NCI-H345 treated with DMSO at 0.1 percent for 48 hours (cell line): Measurements from ENCODE around the gene PDE9A.

ENCODE experiments used
- DNase-seq: peaks from one replicate; lab custom pipeline; 2025; ENCODE audit not compliant: unreplicated experiment; lab: John Stamatoyannopoulos, UW

The PDE9A gene

DNA sequence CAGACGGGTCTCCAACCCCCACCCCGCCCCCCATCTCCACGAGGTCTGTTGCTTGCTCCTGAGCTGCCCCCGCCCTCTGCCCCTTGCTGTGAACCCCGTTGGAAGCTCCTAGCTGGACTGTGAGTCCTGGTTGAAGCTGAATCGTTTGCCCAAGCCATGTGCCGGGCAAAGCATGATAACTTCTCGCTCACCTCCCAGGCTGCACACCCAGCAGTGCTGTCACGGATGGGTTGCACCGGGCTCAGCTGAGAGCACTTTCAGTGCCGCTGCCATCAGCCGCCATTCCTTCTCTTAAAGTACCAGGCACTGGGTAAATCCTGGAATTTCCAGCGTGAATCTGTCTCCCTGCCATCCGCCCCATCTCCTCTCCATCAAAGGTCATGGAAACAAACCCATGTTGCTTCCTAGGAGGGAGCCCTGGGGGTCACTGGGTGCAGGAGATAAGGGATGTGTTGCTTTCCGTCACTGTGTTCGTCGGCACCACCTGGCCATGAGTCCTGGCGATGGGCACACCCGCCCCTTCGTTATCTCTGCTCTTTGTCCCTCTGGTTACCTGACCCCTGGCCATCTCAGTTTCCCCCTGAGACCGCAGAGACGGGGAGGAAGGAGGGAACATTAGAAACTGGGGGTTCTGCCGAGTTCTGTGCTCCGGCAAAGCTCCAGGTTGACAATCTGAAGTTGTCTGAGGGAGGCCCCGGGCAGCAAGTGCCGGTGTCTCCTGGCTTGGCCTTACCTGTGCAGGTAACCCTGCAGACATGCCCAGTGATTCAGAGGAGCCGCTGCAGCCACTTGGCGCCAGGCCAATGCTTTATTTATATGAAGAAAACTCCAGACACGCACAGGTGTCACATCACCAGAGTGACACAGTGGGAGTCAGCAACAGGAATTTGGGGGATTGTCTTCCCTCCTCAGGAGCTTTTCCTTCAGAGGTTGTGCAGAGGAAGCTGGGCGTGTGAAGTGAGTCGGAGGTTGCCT is 2.7 kb downstream of the PDE9A start:
- DNase-seq, result peak; percentile 37

DNA sequence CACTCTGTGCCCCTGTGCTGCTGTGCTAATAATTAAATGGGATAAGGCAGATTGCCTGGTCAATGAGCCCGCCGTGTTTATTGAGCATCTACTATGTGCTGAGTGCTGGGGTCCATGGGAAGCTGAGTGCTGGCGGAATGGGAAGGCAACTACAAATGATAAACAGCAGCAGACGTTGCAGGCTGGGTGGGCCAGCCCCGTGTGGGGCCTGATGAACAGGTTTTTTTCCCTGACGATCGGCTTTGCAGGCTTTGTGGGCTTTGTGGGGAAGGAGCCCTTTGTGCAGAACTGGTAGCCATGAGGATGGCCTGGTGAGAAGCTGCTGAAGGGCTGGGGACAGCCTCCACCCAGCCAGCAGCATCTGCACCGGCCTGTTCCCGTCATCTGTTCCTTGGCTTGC is 3.5 kb downstream of the PDE9A start:
- DNase-seq, result no peak

DNA sequence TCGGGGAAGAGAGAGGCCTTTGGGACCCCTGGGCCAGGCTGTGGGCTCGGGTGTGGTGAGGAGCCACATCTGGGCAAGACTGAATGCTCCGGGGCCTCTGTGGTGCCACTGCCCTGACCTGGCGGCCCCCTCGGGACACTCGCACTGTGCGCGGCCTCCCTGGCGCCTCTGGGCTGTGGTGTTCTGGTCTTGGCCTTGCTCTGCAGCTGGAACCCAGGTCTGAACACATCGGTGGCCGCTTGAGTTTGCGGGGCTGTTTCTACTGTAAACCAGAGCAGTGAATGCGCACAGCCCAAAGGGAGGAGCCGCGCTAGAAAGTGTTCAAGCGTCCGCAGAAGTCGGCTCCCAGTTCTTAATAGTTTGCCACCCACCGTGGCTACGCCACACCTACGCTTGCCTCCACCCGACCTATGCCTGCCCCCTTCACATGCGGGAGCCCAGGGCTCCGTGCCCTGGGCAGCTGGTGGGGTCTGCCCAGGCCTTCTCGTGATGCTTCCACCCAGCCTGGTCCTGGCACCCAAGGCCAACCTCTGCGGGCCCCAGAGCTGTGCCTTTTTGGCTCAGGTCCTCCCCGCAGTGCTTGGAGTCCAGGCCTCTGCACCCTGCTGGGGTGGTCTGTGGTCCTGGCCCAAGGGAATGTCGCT is 4.4 kb downstream of the PDE9A start:
- no peak for DNase-seq

DNA sequence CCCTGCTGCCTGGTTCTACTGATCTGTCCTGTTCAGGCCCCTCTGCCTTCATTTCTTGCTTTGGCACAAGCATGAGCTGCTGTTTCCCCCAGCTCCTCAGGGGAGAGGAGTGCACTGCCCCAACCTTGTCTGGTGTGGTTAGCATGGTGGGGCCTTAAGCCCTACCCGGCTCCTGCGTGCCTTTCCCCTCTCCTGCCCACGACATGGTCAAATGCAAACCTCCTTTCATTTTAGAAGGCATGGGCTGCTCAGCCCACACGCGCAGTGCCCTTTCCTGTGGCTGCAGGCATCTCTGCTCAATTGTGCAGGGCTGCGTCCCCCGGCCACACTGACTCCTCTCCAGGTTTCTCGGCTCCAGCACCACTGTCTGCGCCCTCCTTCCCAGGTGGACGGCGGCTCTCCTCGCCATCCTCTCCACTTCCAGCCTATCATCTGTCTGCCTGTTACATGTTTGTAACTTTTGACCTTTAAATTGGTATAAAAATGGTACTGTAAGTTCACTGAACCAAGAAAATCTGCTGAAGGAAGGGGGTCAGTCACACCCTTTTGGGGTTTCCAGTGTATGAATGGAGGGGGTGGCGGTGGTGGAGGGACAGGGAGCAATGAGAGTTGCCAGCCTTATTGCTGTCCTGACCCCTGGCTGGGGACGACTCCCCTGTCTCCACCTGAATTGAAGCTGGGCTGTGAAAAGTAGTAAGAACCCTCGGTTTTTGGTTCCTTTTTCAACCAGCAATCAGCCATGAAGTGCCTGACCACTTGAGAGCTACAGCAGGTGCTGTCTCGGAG is 5.1 kb downstream of the PDE9A start:
- no peak for DNase-seq

DNA sequence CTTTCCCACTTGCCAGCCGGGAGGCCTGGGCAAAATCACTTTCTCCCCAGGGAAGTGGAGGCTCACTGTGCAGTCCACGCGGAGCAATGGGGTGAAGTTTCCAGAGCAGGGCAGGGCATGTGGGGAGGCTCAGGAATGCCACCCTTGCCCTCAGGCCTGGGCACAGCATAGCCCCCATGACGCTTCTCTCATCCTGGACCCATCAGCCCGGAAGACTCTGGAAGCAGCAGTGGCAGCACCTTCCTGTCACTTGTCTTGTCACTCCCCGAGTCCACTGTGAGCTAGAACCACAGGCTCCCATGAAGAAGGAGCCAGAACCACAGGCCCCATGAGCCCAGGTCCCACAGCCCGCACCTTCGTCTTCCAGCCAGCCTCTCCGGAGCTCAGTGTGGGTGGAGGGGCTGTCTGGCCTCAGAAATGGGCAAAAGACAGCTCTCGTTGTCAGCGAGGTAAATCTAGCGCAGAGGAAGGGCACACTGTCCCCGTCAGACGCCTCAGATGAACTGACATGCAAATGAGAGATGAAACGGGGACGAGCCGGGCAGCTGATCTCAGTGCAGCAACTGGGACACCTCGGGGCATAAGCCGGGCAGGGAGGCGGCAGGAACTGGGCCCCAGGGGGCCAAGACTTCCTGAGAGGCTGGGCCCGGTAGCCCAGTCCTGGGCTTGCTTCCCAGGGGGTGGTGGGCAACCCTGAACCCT is 6.1 kb downstream of the PDE9A start:
- no peak for DNase-seq

DNA sequence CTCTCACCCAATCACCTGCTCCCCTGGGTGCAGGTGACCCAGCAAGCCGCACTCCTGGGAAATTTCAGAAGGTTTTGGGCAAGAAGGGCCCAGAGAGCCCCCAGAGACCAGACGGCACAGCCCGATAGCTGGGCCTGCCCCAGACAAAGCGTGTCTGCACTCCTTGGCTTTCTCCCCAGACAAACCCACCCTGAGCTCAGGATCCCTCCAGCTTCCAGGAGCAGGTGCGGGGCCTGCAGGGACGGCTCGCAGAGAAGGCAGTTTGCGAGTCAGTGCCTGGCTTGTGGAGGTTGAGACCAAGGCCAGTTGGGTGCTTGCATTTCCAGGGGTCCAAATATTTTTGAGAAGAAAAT is 6.7 kb downstream of the PDE9A start:
- no peak for DNase-seq

DNA sequence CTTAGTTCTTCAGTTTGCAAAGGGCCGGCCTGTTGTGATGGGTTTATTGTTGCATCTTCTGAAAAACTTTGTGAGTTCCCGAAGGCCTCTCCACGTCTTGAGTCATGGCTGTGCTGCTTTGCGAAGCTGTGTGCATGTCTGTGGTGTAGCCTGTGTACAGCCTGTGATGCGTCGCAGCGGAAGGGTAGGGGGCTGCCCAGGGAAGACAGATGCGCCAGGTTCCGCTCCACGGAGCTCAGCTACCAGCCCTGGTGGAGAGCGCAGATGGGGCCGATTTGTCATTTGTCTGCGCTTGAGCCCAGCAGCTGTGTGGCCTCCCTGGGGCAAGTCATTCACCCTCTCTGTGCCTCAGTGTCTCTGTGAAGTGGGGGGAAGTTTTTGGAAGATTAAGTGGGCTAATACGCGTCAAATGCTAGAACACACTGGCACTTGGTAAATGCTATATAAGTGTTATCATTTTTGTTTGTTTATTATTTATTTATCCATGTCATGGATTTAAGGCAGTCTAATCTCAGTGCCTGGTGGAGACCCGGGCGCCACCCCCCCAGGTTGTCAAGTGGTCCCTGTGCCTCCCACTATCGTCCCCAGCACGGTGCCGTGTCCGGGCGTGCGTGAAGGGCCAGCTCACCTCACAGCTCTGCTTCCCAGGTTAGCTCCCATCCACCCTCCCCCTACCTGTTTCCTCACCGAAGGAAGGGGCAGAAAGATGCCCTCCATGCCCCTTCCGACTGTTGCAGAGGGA is 8.4 kb downstream of the PDE9A start:
- no peak for DNase-seq

DNA sequence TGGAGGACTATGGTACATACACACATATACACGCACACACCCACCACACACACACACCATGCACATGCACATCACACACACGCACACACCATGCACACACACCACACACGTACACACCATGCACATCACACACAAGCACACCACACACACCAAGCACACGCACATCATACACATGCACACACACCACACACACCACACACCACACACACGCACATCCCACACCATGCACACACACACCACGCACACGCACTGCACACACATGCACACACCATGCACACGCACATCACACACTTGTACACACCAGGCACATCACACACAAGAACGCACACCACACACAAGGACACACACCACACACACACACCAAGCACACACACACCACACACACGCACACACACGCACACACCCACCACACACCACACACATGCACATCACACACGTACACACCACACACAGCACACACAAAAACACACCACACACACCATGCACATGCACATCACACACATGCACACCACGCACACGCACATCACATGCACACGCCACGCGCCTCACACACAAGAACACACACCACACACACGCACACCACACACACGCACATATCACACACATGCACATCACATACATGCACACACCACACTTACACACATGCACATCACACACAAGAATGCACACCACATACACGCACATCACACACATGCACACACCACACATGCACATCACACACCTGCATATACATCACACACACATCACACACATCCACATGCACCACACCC is 9.2 kb downstream of the PDE9A start:
- DNase-seq, result no peak

DNA sequence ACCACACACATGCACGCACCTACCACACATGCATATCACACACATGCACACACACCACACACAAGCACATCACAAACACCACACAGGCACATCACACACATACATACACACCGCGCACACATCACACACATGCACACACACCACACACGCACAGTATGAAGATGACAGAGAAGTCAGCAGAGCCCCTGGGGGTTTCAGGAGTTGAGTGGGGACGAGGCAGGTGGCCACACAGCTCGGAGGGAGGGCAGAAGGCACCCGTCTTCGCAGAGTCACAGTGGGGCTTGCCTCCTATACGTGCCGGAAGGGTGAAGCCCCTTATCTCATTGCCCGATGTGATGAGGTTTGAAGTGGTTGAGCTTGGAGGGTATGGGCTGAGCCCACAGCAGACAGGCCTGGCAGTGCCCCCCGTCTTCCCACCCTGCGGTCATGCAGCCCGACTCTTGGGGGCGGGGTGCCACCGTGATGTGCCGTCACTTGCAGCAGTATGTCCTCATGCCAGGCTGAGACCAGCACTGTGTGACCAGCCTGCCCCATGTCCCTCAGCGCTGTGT is 9.9 kb downstream of the PDE9A start:
- no peak for DNase-seq

DNA sequence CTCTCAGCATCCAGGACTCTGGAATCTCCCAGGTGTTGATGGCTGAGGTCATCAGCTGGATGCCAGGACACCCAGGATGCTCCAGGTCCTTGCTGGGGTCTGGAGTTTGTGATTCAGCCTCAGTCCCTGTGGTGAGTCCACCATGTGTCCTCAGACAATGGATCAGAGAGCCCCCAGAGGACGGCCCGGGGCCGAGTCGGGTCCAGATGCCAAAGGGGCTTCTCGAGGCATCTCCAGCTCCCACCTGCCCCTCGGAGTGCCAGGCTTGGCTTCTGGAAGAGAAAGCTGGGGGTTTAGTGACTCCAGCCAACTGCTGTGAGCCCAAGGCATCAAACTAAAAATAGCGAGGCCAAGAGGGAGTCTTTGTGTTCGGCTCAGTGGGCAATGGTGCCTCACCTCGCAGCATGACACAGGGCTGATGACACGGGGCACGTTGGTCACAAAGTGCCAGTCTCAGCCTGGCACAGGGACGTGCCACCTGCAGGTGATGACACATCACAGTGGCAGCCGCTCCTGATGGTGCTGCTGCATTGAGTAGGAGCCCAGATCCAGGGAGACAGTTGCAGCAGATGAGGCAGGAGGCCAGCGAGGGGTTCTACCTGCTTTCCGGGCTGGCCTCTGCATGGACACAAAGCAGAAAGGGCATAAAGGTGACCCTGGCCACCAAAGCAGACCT is 10.6 kb downstream of the PDE9A start:
- no peak for DNase-seq

DNA sequence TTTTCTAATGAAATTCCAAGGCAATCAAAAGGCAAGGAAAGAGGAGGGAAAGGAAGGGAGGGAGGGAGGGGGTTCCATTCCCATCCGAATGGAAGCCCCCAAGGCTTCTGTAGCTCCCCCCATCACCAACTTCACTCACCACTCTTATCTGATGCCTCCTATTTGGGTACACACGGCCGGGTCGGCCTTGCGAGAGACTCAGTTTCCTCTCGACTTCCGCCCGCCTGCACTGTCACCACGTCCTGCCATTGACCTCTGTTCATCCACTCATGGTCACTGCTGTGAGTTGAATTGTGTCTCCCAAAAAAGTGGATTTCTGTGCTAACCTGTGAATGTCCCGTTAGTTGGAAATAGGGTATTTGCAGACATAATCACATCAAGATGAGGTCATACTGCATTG is 11.2 kb downstream of the PDE9A start:
- no peak for DNase-seq

DNA sequence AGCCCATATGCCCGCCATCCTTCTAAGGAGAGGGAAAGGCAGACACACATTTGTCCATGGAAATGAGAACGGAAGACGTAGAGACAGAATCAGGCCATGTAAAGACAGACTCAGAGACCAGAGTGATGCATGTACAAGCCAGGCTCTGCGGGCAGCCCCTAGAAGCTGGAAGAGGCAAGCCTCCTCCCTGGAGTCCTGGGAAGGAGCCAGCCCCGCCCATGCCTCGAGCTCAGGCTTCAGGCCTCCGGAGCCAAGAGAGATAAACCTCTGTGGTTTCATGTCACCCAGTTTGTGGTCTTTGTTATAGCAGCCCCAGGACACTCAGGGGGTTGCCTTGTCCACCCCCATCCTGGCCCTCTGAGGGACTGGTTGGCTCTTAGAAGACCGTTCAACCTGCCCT is 11.6 kb downstream of the PDE9A start:
- DNase-seq, result no peak

DNA sequence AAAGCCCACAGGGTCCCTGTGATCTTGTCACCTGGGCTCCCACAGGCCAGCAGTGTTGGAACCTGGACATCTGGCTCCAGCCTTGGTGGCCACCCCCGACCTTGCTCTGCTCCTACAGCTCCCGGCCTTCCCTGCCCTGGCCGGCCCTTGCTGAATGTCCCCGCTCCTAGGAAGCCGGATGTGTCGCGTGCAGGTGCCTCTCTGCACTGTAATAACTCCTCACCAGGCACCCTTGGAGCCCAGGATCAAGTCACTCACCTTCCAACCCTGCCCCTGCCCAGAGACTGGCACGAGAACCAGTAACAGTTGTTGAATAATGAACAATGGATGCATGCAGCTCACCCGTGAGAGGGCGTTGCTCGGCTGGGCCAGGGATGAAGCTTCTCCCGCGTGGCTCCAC is 12.1 kb downstream of the PDE9A start:
- no peak for DNase-seq

DNA sequence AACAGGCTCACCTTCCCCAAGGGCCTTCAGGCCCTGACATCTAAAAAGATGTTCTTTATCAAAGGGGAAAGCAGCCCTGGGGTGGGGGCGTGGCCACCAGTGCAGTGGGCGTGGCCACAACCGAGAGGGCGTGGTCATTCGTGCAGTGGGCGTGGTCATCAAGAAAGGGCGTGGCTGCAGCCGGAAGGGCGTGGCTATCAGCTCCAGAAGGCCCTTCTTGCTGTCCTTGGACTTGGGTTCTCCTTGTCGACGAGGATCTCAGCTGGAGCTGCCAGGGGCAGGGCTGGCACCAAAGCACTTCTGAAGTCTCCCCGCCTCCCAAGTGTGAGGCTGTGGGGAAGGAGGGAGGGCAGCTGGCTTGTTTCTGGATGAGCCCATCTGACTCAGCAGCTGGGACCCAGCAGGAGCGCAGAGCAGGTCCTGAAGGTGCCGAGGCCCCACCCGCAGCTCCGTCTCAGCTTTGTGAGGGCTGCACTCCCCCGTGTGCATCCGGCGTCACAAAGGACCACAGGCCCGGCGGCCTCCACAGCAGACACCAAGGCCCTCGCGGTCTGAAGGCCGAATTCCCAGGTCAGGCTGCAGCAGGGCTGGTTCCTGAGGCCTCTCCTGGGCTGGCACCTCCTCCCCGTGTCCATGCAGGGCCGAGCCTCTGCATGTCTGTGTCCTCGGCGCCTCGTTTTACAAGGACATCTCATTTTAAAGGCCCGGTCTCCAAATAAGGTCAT is 12.8 kb downstream of the PDE9A start:
- no peak for DNase-seq

DNA sequence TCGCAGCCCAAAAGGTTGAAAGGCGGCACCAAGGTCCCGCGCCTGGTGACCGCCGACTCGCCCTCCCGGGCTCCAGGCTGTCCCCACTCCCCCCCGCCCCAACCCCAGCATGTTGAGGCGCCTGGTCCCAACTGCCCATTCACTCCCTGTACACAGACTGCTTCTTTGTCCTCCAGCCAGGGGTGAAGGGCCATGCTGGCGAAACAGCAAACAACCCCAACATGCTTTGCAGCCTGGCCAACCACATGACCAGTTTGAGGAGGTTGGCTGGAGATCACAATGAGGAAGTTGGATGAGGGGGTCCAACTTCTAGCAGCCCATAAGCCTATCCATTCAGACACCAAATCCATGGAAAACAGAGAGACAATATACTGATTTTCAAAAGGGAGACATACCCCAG is 13.5 kb downstream of the PDE9A start:
- no peak for DNase-seq

DNA sequence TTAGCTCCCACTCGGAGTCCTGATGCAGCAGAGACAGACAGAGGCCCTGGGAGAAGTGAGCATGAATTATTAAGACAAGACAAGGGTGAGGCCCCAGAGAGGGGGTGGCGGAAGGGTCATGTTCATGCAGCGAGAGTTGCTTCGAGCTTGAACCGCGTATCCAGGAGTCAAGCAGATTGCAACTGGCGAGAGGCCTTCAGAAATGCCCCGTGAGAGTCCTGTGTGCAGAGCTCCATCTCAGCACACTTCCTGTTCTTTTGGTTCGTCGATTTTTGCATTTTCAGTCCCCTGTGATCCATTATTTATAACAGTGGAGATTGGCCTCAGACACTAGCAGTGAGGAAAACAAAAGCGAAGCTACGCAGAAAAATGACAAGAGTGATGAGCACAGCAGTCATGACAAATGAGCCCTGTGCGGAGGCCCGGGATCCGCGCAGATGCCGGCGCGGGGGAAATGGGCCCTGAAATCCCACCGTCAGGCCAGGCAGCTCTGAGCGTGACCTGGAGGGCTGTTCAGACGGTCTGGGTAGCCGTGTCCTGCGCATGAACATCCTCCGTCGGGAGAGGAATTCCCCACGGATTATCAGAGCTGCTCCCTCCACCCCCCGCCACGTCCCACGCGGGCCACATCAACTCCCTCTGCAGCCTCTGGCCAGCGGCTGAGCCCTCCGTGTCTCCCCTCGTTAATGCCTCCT is 15.0 kb downstream of the PDE9A start:
- DNase-seq, result no peak

DNA sequence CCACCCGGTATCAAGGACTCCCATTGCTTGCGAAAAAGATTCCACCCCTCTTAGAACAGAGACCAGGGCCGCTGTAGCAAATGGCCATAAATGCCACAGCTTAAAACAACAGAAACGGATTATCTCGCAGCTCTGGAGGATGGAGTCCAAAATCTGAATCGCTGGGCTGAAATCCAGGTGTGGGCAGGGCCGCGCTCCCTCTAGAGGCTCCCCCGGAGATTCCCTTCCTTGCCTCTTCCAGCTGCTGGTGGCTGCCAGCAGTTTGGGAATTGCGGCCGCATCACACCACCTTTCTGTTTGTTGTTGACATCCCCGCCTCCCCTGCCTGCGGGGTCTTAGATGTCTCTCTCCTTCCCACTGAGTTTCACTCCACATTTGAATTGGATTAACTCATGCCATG is 15.6 kb downstream of the PDE9A start:
- no peak for DNase-seq
